H1 (cell line): ENCODE results near the gene USH2A. TPM values are rescaled to one million over a fixed set of nuclear protein-coding genes. Genes with fewer than 3 reads are reported as not detected.

Source experiments
- CTCF ChIA-PET: fragments of 300-600 bp; sonication (Branson Sonifier 250); formaldehyde crosslinking; loops from one replicate; lab custom pipeline; 2021; ENCODE audit not compliant: partially characterized antibody; lab: Charles Lee
- POLR2A ChIA-PET: fragments of 300-600 bp; sonication (Branson Sonifier 250); formaldehyde crosslinking; loops from one replicate; lab custom pipeline; 2021; ENCODE audit warnings: inconsistent platforms; ENCODE audit not compliant: partially characterized antibody; lab: Charles Lee
- DNase-seq, 2 experiments: peaks; one replicate each; pipeline versions ENCODE4 v3.0.0 to v3.0.0-alpha.2; 2010 to 2022; ENCODE audit warnings: low spot score in 2 of 2, low read depth in 1 of 2, mixed read lengths in 1 of 2
- FAIRE-seq: peaks from 2 replicates; lab custom pipeline; 2011; peaks lifted over from hg19 to GRCh38; lab: Jason Lieb, UNC
- H2AFZ ChIP-seq: 2 replicates; pipeline ENCODE4 v1.8.1; 2012; ENCODE audit warnings: low read length, inconsistent platforms
- H2AK5ac ChIP-seq: 2 replicates; pipeline ENCODE4 v1.6.1; 2013; ENCODE audit warnings: low read depth, low read length
- H2BK120ac ChIP-seq: replicated peaks from 2 replicates; pipeline ENCODE3; 2013; ENCODE audit warnings: low read depth, low read length, inconsistent platforms
- H2BK12ac ChIP-seq: 2 replicates; pipeline ENCODE4 v1.6.1; 2013; ENCODE audit warnings: low read depth, low read length
- H2BK15ac ChIP-seq: 2 replicates; pipeline ENCODE4 v1.6.1; 2013; ENCODE audit warnings: low read length
- H2BK20ac ChIP-seq: 2 replicates; pipeline ENCODE4 v1.6.1; 2013; ENCODE audit warnings: low read length
- H2BK5ac ChIP-seq: 2 replicates; pipeline ENCODE4 v1.6.1; 2013; ENCODE audit warnings: low read depth, low read length
- H3K14ac ChIP-seq: 2 replicates; pipeline ENCODE4 v1.6.1; 2013; ENCODE audit warnings: inconsistent platforms; ENCODE audit not compliant: insufficient read length
- H3K18ac ChIP-seq: 2 replicates; pipeline ENCODE4 v1.6.1; 2013; ENCODE audit warnings: low read length; ENCODE audit errors: extremely low read depth
- H3K23ac ChIP-seq: 2 replicates; pipeline ENCODE4 v1.6.1; 2013; ENCODE audit warnings: inconsistent platforms; ENCODE audit not compliant: insufficient read length
- H3K23me2 ChIP-seq: 2 replicates; pipeline ENCODE4 v1.6.1; 2013; ENCODE audit warnings: low read depth, low read length
- H3K27ac ChIP-seq: 2 replicates; pipeline ENCODE4 v1.6.1; 2011; ENCODE audit warnings: low read depth, low read length, inconsistent platforms
- H3K27me3 ChIP-seq, 4 experiments: replicated peaks in 1 of 4; 1 replicate in 1 of 4; 2 replicates in 3 of 4; pipeline versions ENCODE4 v1.6.1 to v1.8.1; 2011 to 2013; ENCODE audit warnings: low read length in 3 of 4, mild to moderate bottlenecking in 3 of 4, inconsistent platforms in 2 of 4, mixed read lengths in 2 of 4, moderate library complexity in 1 of 4; ENCODE audit not compliant: control insufficient read depth in 3 of 4, insufficient read depth in 3 of 4; ENCODE audit errors: extremely low read depth in 1 of 4
- H3K36me3 ChIP-seq, 4 experiments: 2 replicates each; pipeline versions ENCODE4 v1.6.1 to v1.8.1; 2011 to 2013; ENCODE audit warnings: mild to moderate bottlenecking in 4 of 4, low read length in 3 of 4, moderate library complexity in 2 of 4, control low read depth in 1 of 4, inconsistent platforms in 1 of 4; ENCODE audit not compliant: insufficient read depth in 4 of 4, control insufficient read depth in 2 of 4
- H3K4ac ChIP-seq: replicated peaks from 2 replicates; pipeline ENCODE3; 2013; ENCODE audit warnings: low read length, low read depth, mixed read lengths, inconsistent platforms; ENCODE audit not compliant: insufficient read length
- H3K4me1 ChIP-seq, 4 experiments: replicated peaks in 1 of 4; 1 replicate in 1 of 4; 2 replicates in 3 of 4; pipeline versions ENCODE4 v1.6.1 to v1.8.1; 2011 to 2013; ENCODE audit warnings: low read length in 3 of 4, inconsistent platforms in 2 of 4, mixed read lengths in 1 of 4; ENCODE audit not compliant: insufficient read depth in 4 of 4, control insufficient read depth in 3 of 4
- H3K4me2 ChIP-seq, 2 experiments: 2 replicates each; pipeline versions ENCODE4 v1.6.1 to v1.8.1; 2011 to 2013; ENCODE audit warnings: low read depth in 2 of 2, low read length in 2 of 2, control low read depth in 1 of 2, inconsistent platforms in 1 of 2, mild to moderate bottlenecking in 1 of 2; ENCODE audit not compliant: insufficient read depth in 1 of 2
- H3K4me3 ChIP-seq, 4 experiments: fragments of 200-600, 300-600 bp in 1 of 4; sonication (generic), shearing (Covaris generic), sonication (Bioruptor Twin) in 1 of 4; 2 replicates each; pipeline versions ENCODE4 v1.5.1 to v1.8.1; 2011 to 2016; ENCODE audit warnings: low read length in 4 of 4, low read depth in 3 of 4, control low read depth in 2 of 4, inconsistent platforms in 2 of 4, mild to moderate bottlenecking in 2 of 4, mixed read lengths in 1 of 4, moderate library complexity in 1 of 4; ENCODE audit not compliant: insufficient read depth in 2 of 4; ENCODE audit errors: extremely low read depth in 1 of 4
- H3K56ac ChIP-seq: replicated peaks from 2 replicates; pipeline ENCODE3; 2013; ENCODE audit warnings: low read depth, mild to moderate bottlenecking, mixed read lengths, low read length, inconsistent platforms; ENCODE audit not compliant: insufficient read length
- H3K79me1 ChIP-seq: 2 replicates; pipeline ENCODE4 v1.6.1; 2013; ENCODE audit warnings: low read depth, low read length, control low read depth
- H3K79me2 ChIP-seq, 2 experiments: 2 replicates each; pipeline versions ENCODE4 v1.6.1 to v1.8.1; 2012 to 2013; ENCODE audit warnings: low read length in 2 of 2, mild to moderate bottlenecking in 2 of 2, inconsistent platforms in 1 of 2; ENCODE audit not compliant: insufficient read depth in 2 of 2, control insufficient read depth in 1 of 2
- H3K9ac ChIP-seq, 4 experiments: replicated peaks in 1 of 4; 1 replicate in 1 of 4; 2 replicates in 3 of 4; pipeline versions ENCODE4 v1.6.1 to v1.8.1; 2011 to 2013; ENCODE audit warnings: low read depth in 3 of 4, low read length in 3 of 4, control low read depth in 2 of 4, mild to moderate bottlenecking in 2 of 4, moderate library complexity in 2 of 4, inconsistent platforms in 1 of 4; ENCODE audit errors: extremely low read depth in 1 of 4
- H3K9me3 ChIP-seq, 2 experiments: 2 replicates each; pipeline versions ENCODE4 v1.6.1 to v1.8.1; 2012 to 2013; ENCODE audit warnings: mild to moderate bottlenecking in 2 of 2, moderate library complexity in 2 of 2, control low read depth in 1 of 2, inconsistent platforms in 1 of 2, low read depth in 1 of 2, low read length in 1 of 2, mixed read lengths in 1 of 2; ENCODE audit not compliant: insufficient read depth in 2 of 2
- H4K20me1 ChIP-seq, 2 experiments: replicated peaks in 1 of 2; 2 replicates each; pipeline versions ENCODE3 to v1.8.1; 2011 to 2013; ENCODE audit warnings: inconsistent platforms in 2 of 2, low read length in 2 of 2, mild to moderate bottlenecking in 1 of 2; ENCODE audit not compliant: insufficient read depth in 2 of 2, control insufficient read depth in 1 of 2
- H4K5ac ChIP-seq: 2 replicates; pipeline ENCODE4 v1.6.1; 2013; ENCODE audit warnings: low read length, low read depth, mixed read lengths, inconsistent platforms; ENCODE audit not compliant: insufficient read length
- H4K8ac ChIP-seq: 2 replicates; pipeline ENCODE4 v1.8.0; 2013; ENCODE audit warnings: mild to moderate bottlenecking, moderate library complexity, low read length, inconsistent platforms; ENCODE audit not compliant: insufficient read depth; ENCODE audit errors: extremely low read depth
- H4K91ac ChIP-seq: replicated peaks from 2 replicates; pipeline ENCODE3; 2013; ENCODE audit warnings: low read length, mixed read lengths, inconsistent platforms; ENCODE audit not compliant: insufficient read length
- BRCA1 ChIP-seq: IDR thresholded peaks from 2 replicates; pipeline ENCODE4 v1.6.1; 2012; ENCODE audit warnings: low read depth, low read length, improper control_type of control experiment
- CBX8 ChIP-seq: fragments of 300-800, 300-1000 bp; sonication (generic); IDR thresholded peaks from 2 replicates; pipeline ENCODE4 v1.7.1; 2016; ENCODE audit warnings: low read depth, low read length, borderline replicate concordance
- EGR1 ChIP-seq: IDR thresholded peaks from 2 replicates; pipeline ENCODE4 v1.6.1; 2011; ENCODE audit warnings: low read depth, low read length, borderline replicate concordance
- EZH2 ChIP-seq: fragments of 200-600 bp; sonication (generic); IDR thresholded peaks from 2 replicates; pipeline ENCODE4 v1.7.1; 2012; ENCODE audit warnings: low read depth, mild to moderate bottlenecking, moderate library complexity, low read length, inconsistent platforms; ENCODE audit not compliant: severe bottlenecking
- JUND ChIP-seq: IDR thresholded peaks from 2 replicates; pipeline ENCODE4 v1.6.1; 2011; ENCODE audit warnings: mild to moderate bottlenecking, improper control_type of control experiment, low read length
- MAFK ChIP-seq: IDR thresholded peaks from 2 replicates; pipeline ENCODE4 v1.6.1; 2012; ENCODE audit warnings: low read depth, mild to moderate bottlenecking, improper control_type of control experiment, low read length
- POU5F1 ChIP-seq: IDR thresholded peaks from 2 replicates; pipeline ENCODE4 v1.6.1; 2011; ENCODE audit warnings: low read depth, mild to moderate bottlenecking, low read length, moderate library complexity
- SIRT6 ChIP-seq: IDR thresholded peaks from one replicate; pipeline ENCODE4 v1.7.1; 2012; ENCODE audit warnings: low read length, inconsistent platforms
- SRF ChIP-seq: IDR thresholded peaks from 2 replicates; pipeline ENCODE4 v1.6.1; 2011; ENCODE audit warnings: mild to moderate bottlenecking, low read depth, low read length, moderate library complexity
- YY1 ChIP-seq: IDR thresholded peaks from 2 replicates; pipeline ENCODE4 v1.6.1; 2011; ENCODE audit warnings: low read depth, mild to moderate bottlenecking, low read length
- WGBS, 2 experiments: shearing (Covaris generic) in 1 of 2; methylation state at CpG; one replicate each; pipeline versions ENCODE4 v1.1.6 to v1.1.7; 2013 to 2015; ENCODE audit warnings: low lambda C conversion rate in 2 of 2, mixed read lengths in 2 of 2, inconsistent platforms in 1 of 2, low coverage in 1 of 2, missing lambda C conversion rate in 1 of 2; ENCODE audit not compliant: insufficient replicate concordance in 2 of 2, insufficient coverage in 1 of 2, insufficient read length in 1 of 2; ENCODE audit errors: extremely low coverage in 1 of 2, missing lambda C conversion rate in 1 of 2; 5-methylcytosine and 5-hydroxymethylcytosine counted together
- polyA plus RNA-seq, 7 experiments: library from polyadenylated mRNA; depleted of rRNA in 3 of 7; stranded (reverse) in 5 of 7; unstranded in 2 of 7; fragments of >200 nt in 5 of 7; fragments of 200-250 nt in 2 of 7; gene quantifications; 1 replicate in 5 of 7; 2 replicates in 1 of 7; 4 replicates in 1 of 7; pipeline versions ENCODE4 v1.2.1 to v1.2.3, GENCODE V29; 2011 to 2013; ENCODE audit warnings: missing spikeins in 2 of 7, mixed read lengths in 2 of 7
- total RNA-seq: library from RNA; stranded (reverse); fragmentation: NEBNext Ultra II Directional; extraction: Animal tissue kit (Norgen Biotek cat#: 25700); gene quantifications from 2 replicates; pipeline ENCODE4 v1.2.1, GENCODE V29; 2021
- TF ChIP-seq, protein P1 (sequence below): IDR thresholded peaks from 2 replicates; pipeline ENCODE4 v1.6.1; 2012; ENCODE audit warnings: low read length, inconsistent platforms

The USH2A gene
- total and polyA plus RNA-seq, 2 of the 8 experiments (the other 6 are each of a cell fraction or from before 2014, with no cell fraction given), result 0.02 to 0.17 TPM

DNA sequence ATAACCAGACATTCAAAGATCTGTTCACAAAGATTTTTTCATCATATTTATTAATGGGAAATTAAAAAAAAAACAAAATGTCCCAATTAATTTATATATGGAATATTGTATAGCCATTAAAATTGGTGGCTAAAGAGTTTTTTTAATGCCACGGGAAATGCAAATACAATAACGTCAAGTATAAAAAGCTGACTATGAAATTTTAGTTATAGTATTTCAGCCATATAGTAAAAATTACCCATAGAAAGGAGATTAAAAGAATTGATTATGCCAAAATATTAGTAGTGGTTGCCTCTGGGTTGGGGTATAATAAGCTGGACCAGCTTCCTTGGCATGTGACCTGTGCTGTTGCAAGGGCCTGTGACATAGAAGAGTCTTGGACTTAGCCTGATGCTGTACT, 777.4 kb downstream of the USH2A start:
- Histone ChIP-seq H3K27ac (no peak overlapping the region), H3K9me3 (no peaks in the 10 kb centered on the region), H3K14ac (no peak overlapping the region), H3K18ac (no peak overlapping the region), H2BK120ac (no peak overlapping the region), H2BK12ac (no peak overlapping the region), H3K23me2 (no peaks in the 10 kb centered on the region; the same call in 1 of the 2 replicates), H4K91ac (no peak overlapping the region), H3K36me3 (no peaks in the 10 kb centered on the region), H4K20me1 (no peaks in the 10 kb centered on the region), H2BK20ac (no peak overlapping the region), H4K5ac (no peak overlapping the region), H4K8ac (no peak overlapping the region), H2BK5ac (no peak overlapping the region), H3K79me2 (no peaks in the 10 kb centered on the region), H3K79me1 (no peaks in the 10 kb centered on the region), H3K4me1 (peaks cover 0 to 15% (median 3%) of the 10 kb centered on the region in 4 experiments; a peak in 3 of 7 replicates), H3K56ac (no peak overlapping the region), H2AFZ (no peak overlapping the region), H3K4me3 (no peak overlapping the region), H3K4ac (no peak overlapping the region), H2AK5ac (no peak overlapping the region), H3K27me3 (no peaks in the 10 kb centered on the region), H3K23ac (no peak overlapping the region), H2BK15ac (no peak overlapping the region), H3K9ac (no peak overlapping the region), H3K4me2 (no peak overlapping the region)
- POLR2A ChIA-PET, result no interaction called here
- FAIRE-seq, result no peak
- DNase-seq, result no peak
- 93% methylated on average over 2 of the region's 2 CpGs; no CpG with 5 or more reads in 1 of the 2 experiments for WGBS, 2 experiments
- CTCF ChIA-PET, result interaction anchor here (0.6 kb wide), 1 partner anchor 1582 kb away, joined by 3 read pairs; no protein-coding TSS in a partner anchor
- TF ChIP-seq JUND (no peak), SIRT6 (no peak), CBX8 (no peak), EZH2 (no peak), MAFK (no peak), SRF (no peak), EGR1 (no peak), BRCA1 (no peak), POU5F1 (no peak), YY1 (no peak)
- TF ChIP-seq, protein P1, sequence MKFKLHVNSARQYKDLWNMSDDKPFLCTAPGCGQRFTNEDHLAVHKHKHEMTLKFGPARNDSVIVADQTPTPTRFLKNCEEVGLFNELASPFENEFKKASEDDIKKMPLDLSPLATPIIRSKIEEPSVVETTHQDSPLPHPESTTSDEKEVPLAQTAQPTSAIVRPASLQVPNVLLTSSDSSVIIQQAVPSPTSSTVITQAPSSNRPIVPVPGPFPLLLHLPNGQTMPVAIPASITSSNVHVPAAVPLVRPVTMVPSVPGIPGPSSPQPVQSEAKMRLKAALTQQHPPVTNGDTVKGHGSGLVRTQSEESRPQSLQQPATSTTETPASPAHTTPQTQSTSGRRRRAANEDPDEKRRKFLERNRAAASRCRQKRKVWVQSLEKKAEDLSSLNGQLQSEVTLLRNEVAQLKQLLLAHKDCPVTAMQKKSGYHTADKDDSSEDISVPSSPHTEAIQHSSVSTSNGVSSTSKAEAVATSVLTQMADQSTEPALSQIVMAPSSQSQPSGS, result no peak
